HEK293 (cell line): ENCODE data around the gene ARHGEF11.

ENCODE experiments used
- CTCF ChIP-seq: fragments of 450-650 bp; formaldehyde crosslinking; IDR thresholded peaks from 2 replicates; pipeline ENCODE4 v1.5.1; 2016; ENCODE audit warnings: missing biosample characterization, missing genetic modification characterization
- PBX3 ChIP-seq: sonication (generic); formaldehyde crosslinking; IDR thresholded peaks from 2 replicates; pipeline ENCODE4 v1.8.1; 2022; ENCODE audit warnings: mild to moderate bottlenecking, moderate library complexity, missing genetic modification reagents
- ZNF146 ChIP-seq: fragments of 450-650 bp; formaldehyde crosslinking; IDR thresholded peaks from 2 replicates; pipeline ENCODE4 v1.5.1; 2016; ENCODE audit warnings: missing biosample characterization, missing genetic modification characterization
- ZNF16 ChIP-seq: fragments of 450-650 bp; formaldehyde crosslinking; IDR thresholded peaks from 2 replicates; pipeline ENCODE4 v1.5.1; 2016; ENCODE audit warnings: low read depth, missing biosample characterization, missing genetic modification characterization
- ZNF704 ChIP-seq: fragments of 450-650 bp; formaldehyde crosslinking; IDR thresholded peaks from 2 replicates; pipeline ENCODE4 v1.5.1; 2016; ENCODE audit warnings: missing biosample characterization, missing genetic modification characterization

- no peak for TF ChIP-seq PBX3 (CRISPR knock-in tag)
- no peak for TF ChIP-seq CTCF
- no peak for TF ChIP-seq ZNF704 (tag by site-specific recombination)
- TF ChIP-seq ZNF146 = no peak
- no peak for TF ChIP-seq ZNF16 (tag by site-specific recombination)
These were observed 65.0 kb downstream of the ARHGEF11 start for GRCh38 chr1:156980551-156980950.
